NCI-H2107 (cell line): ENCODE results near the gene RAB5B.
A peak's percentile ranks its signal among the peaks of the same experiment; 100 is the strongest.
"Not testable (repeated sequence)": the region's sequence is repeated elsewhere in the genome, so short reads cannot be mapped to it uniquely, and the experiment has no call there.

ENCODE experiments used
- DNase-seq: peaks from one replicate; lab custom pipeline; 2025; lab: John Stamatoyannopoulos, UW

The RAB5B gene

GRCh38 chr12:56014205-56014604 is 40.3 kb downstream of the RAB5B start:
- peak; percentile 45 for DNase-seq

- no peak for DNase-seq
These were observed 43.3 kb downstream of the RAB5B start for GRCh38 chr12:56017181-56017580.

- DNase-seq, result no peak
These were observed 44.5 kb downstream of the RAB5B start for GRCh38 chr12:56018356-56018755.

GRCh38 chr12:56020423-56021184 is 46.7 kb downstream of the RAB5B start, which contains the start of gene IKZF4:
Gene IKZF4 (plus strand): TSS chr12:56021043. CDS start chr12:56021494, 451 bp downstream.
- no peak for DNase-seq

GRCh38 chr12:56021889-56022497 is 48.1 kb downstream of the RAB5B start:
- no peak for DNase-seq

- DNase-seq, result no peak
These were observed 54.8 kb downstream of the RAB5B start for GRCh38 chr12:56028511-56029165.

- no peak for DNase-seq
These were observed 55.3 kb downstream of the RAB5B start for GRCh38 chr12:56029166-56029519.

- no peak for DNase-seq
These were observed 55.9 kb downstream of the RAB5B start for GRCh38 chr12:56029666-56030293.

- no peak for DNase-seq
These were observed 58.1 kb downstream of the RAB5B start for GRCh38 chr12:56031987-56032386.

GRCh38 chr12:56034586-56035332 is 60.9 kb downstream of the RAB5B start:
- no peak for DNase-seq

GRCh38 chr12:56037161-56037560 is 63.3 kb downstream of the RAB5B start:
- DNase-seq, result no peak

GRCh38 chr12:56038022-56038655 is 64.3 kb downstream of the RAB5B start:
- DNase-seq, result no peak

- DNase-seq, result no peak
These were observed 66.3 kb downstream of the RAB5B start for GRCh38 chr12:56040151-56040550.

GRCh38 chr12:56040963-56041551 is 67.2 kb downstream of the RAB5B start:
- no peak for DNase-seq

- DNase-seq, result peak; percentile 98
These were observed 67.9 kb downstream of the RAB5B start, which contains the start of gene RPS26 for GRCh38 chr12:56041552-56042429. Gene RPS26 (plus strand): TSS chr12:56041918. CDS start chr12:56042167, 249 bp downstream.

- not testable (repeated sequence) for DNase-seq
These were observed 68.5 kb downstream of the RAB5B start for GRCh38 chr12:56042430-56042813.

- DNase-seq, result no peak
These were observed 69.0 kb downstream of the RAB5B start for GRCh38 chr12:56042843-56043242.
